HG03571 (cell line): ENCODE data around the gene ZNRF1.
A peak's percentile ranks its signal among the peaks of the same experiment; 100 is the strongest.
"Not testable (repeated sequence)": the region's sequence is repeated elsewhere in the genome, so short reads cannot be mapped to it uniquely, and the experiment has no call there.

ENCODE experiments used
- ATAC-seq: cut with Tn5 transposase; IDR thresholded peaks from one replicate; pipeline ENCODE4 v1.9.1; 2021; ENCODE audit not compliant: unreplicated experiment

ZNRF1 gene

DNA sequence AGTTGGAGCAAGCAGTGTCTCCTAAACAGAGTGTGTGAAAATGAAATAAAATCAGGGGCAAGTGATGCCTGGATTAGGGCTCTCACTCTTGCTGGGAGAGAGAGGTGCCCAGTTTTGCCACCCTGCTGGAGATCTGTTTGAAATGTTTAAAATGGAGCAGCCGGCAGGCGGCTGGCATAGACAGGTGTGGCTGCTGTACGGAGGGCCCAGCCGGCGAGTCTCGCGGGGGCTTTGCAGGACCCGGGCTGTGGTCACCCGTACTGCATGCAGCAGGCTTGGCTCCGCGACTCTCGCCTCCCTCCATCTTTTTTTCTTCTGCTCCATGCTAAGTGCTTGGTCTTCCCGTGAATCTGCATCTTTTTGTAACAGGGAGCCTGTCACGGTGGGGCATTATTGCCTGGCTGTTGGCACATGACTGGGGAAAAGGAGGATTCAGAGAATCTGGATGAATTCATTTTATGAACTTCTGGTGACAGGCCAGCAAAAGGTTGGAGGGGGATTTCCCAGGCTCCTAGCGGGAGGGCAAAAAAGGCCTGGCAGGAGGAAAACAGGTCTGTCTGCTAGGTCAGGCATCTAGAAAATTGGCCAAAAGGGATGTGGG is 1.8 kb downstream of the ZNRF1 start:
- no peak for ATAC-seq

DNA sequence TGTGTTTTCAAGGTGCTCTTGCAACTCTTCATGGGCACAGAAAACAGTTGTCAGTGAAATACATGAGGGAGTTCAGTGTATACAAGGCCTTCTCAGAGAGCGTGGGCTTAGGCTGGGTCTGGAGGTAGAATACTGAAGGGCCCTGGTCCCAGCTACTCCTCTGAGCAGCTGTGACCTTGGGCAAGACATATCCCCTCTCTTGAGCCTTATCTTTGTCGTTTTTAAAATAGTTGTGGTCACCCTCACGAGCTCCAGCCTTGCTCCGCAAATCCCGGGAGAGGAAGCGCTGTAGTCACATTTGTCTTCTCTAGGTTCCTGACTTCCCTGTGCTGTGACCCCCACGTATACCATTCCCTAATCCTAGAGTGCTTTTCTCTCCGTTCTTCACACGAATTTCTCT is 3.6 kb downstream of the ZNRF1 start:
- no peak for ATAC-seq

DNA sequence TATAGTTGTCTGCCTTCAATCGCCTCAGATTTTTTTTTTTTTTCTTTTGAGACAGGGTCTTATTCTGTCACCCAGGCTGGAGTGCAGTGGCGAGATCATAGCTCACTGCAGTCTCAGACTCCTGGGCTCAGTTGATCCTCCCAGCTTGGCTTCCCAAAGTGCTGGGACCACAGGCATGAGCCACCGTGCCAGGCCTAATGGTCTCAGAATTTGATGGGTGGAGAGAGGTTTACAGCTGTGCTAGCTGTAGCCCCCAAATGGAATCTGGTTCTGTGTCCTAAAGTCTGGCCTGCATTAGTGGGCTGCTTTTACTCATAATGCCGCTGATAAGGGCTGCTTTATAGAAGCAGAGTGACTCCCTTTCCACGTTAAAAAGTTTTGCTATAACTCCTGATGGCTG is 5.1 kb downstream of the ZNRF1 start:
- no peak for ATAC-seq

DNA sequence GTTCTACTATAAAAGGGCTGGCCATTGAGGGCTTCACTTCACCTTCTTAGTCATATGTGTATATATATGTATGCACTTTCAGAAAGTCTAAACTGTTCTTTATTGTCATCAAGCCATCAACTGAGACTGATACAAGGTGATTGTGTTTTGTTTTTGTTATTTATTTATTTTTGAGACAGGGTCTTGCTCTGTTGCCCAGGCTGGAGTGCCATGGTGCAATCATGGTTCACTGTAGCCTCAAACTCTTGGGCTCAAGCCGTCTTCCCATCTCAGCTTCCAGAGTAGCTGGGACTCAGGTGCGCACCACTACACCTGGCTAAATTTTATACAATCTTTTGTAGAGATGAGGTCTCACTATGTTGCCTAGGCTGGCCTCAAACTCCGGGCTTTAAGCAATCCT is 5.6 kb downstream of the ZNRF1 start:
- no peak for ATAC-seq

DNA sequence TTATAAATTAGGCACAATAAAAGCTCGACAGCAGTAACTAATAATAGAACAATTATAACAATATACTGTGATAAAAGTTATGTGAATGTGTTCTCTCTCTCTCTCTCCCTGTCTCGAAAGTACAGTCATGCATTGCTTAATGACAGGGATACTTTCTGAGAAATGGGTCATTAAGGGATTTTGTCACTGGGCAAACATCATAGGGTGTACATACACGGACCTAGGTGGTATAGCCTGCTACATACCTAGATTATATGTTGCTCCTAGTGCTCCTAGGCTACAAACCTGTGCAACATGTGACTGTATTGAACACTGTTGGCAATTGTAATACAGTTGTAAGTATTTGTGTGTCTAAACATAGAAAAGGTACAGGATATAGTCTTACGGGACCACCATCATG is 6.9 kb downstream of the ZNRF1 start:
- no peak for ATAC-seq

DNA sequence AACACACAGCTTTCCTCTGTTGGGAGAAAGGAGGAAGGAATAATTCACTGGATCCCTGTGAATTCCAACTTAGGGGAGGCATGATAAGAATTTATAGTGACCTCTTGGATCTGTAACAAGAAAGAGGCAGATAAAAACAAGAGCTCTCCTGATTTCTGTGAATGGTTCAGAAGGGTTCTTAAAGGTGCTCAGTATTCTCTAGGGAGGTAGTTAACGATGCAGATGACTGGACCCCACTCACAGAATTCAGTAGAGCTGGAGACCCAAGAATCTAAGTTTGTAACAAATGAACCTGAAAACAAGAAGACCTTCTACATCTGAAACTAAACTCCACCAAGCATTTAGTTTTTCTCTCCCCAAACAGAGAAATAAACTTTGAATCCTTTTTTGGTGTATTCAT is 8.6 kb downstream of the ZNRF1 start:
- no peak for ATAC-seq

DNA sequence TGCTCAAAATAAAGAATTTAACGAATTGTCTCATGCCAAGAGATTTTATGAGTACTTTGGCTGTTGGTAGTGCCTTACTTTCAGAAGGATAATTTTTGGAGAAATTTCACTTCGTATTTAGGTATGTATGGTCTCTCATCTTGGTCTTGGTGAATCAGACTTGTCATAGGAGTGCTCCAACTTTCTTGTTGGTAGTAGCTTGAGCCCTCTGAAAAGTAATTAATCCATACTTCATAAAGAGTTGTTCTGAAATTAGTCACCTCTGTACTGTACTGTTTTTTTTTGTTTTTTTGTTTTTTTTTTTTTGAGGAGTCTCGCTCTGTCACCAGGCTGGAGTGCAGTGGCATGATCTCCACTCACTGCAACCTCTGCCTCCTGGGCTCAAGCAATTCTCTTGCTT is 11.6 kb downstream of the ZNRF1 start:
- ATAC-seq: no peak

DNA sequence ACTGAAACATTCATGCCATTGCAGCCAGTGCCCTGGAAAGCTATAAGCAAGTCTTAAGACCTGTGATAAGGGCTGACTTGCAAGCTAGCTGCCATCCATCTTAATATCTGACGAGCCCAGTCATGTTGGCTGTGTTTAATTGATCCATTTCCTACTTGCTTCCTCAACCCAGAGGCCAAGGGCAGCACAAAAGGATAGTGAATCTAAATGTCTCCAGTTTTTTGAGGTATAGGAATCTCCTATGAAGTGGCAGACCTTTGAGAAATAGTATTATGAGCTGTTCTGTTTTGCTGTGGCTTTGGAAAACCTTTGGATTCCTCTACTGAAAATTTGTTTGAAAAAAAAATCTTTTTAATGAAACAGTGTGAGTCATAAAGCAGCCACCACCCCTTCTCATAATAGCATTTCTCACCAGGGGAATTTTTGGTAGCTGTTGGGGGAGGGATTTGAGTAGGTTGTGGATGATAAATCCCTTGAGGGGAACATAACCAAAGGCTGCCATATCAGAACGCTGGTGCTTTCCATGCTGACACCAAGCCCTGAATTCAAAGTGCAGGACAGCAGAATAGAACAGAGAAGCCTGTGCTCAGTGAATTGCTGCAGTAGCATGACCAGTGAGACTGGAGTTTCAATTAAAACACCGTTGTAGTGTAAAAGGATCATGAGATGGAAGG is 12.9 kb downstream of the ZNRF1 start:
- peak; percentile 61 for ATAC-seq

DNA sequence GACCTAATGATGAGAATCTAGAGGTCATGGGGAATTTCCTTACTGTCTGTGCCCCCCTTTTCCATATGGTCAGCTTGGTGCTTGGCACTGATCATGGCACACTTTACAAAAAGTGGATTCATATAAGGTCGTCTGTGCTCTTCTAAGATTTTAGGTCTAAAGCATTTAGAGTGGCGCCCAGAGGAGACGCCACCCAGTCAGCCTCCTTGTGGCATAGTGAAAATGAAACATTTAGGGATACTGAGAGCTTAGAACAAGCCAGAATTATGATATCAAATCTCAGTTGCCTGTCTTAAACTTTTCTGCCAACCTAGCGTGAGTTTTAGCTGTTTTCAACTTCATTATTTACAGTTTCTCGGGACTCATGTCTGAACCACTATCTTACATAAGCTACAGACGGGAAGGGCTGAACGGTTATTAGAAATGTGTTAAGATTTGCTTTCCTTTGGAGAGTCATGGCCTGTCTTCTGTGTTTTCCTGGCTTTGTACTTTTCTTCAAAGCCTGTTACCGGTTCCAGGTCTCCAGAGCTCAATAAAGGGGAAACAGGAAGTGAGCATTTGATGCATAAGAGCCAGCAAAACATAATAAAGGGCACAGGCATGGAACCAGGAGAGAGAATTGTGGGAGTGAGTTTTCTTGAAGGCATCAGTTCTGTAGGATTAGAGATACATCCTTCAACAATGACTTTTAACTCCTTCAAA is 13.7 kb downstream of the ZNRF1 start:
- ATAC-seq: peak; percentile 17

DNA sequence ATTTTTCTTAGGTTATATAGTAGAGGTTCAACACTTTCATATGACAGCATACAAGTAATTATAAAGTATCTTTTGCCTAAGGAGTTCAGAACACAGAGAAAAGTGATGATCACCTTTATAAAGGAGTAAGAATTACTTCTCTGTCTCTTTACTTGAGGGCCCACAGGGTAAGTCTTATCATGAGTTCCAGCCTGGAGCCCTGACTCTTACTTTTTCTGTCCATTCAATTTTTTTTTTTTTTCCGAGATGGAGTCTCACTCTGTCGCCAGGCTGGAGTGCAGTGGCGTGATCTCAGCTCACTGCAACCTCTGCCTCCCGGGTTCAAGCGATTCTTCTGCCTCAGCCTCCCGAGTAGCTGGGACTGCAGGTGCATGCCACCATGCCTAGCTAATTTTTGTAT is 14.3 kb downstream of the ZNRF1 start:
- not testable (repeated sequence) for ATAC-seq

DNA sequence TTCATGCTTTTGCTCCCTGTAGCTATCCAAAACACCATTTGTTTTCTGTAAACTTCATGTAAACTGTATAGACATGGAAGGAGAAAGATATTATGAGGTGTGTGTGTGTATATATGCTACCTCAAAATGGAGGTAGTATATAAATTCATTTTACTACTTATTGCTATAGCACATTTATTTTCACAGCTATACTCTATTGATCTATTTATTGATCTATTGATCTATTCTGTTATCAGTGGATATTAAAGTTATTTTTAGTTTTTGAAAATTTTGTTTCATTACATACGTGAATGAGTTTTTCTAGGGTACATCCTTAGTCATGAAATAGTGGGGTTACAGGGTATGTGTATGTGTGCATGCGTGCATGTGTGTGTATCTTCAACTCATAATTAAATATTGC is 15.5 kb downstream of the ZNRF1 start:
- no peak for ATAC-seq

DNA sequence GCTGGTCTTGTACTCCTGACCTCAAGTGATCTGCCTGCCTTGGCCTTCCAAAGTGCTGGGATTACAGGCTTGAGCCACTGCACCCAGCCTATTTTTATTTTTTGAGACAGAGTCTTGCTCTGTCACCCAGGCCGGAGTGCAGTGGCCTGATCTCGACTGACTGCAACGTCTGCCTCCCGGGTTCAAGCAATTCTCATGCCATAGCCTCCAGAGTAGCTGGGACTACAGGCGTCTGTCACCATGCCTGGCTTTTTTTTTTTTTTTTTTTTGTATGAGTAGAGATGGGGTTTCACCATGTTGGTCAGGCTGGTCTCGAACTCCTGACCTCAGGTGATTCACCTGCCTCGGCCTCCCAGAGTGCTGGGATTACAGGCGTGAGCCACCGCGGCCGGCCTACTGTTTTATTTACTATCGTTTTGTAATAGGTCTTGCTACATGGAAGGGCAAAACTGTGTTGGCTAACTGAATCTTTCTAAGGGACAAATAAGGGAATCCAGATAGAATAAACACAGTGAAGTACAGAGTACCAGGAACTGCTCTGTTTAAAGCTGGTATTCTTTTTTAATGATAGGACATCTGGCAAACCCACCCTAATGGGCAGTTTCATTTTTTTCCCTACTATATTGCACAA is 17.7 kb downstream of the ZNRF1 start:
- ATAC-seq: not testable (repeated sequence)

DNA sequence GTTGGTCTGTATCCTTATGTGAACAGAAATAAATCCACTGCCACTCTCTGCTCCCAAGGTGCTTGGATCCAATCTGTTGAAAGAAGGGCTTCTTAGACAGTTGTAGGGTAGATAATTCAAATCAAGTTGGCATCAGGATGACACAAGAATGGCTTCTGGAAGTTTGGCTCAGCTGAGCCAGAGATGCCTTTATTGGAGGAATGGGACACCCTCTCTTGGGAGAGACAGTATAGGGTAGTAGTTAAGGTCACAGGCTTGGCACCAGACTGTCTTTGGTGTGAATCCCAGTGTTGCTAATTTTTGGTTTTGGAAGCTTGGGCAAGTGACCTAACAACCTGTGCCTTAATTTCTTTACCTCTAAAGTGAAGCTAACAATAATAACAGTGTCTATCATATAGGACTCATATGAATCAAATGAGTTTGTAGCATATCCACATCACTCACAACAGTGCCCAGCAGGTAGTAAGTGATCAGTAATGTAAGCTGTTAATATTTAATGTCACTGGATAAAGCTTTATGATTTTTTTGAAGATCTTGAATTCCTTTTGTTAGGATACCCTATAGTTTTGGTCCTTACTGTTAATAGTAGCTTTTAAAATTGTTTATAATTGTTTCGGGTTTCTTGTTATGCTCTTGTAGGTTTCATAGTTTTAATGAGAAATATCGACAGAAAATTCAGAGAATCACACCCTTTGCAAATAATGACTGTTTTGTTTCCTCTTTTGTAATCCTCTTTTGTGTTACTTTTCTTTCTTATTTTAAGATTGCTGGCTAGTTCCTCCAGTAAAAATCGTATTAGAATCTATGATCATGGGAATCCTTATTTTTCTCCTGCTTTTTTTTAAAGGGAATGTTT is 19.1 kb downstream of the ZNRF1 start:
- no peak for ATAC-seq

DNA sequence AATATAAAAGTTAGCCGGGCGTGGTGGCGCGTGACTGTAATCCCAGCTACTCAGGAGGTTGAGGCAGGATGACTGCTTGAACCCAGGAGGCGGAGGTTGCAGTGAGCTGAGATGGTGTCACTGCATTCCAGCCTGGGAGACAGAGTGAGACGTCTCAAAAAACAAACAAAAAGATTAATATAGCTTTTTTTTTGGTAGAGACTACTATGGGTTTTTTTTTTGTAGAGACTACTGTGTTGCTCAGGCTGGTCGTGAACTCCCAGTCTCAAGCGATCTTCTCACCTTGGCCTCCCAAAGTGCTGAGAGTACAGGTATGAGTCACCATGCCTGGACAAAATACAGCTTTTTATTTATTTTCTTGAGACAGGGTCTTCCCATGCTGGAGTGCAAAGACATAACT is 20.2 kb downstream of the ZNRF1 start:
- no peak for ATAC-seq

DNA sequence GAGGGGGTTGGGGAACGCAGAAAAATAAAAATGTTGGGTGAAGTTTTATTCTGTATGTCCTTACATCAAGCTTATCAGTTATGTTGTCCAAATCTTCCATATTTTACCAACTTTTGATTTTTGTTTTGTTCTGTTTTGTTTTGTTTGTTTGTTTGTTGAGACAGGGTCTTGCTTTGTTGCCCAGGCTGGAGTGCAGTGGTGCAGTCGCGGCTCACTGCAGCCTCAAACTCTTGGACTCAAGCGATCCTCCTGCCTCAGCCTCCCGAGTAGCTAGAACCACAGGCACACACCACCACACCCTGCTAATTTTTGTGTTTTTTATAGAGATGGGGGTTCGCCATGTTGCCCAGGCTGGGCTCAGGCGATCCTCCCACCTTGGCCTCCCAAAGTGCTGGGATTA is 20.8 kb downstream of the ZNRF1 start:
- ATAC-seq: no peak

DNA sequence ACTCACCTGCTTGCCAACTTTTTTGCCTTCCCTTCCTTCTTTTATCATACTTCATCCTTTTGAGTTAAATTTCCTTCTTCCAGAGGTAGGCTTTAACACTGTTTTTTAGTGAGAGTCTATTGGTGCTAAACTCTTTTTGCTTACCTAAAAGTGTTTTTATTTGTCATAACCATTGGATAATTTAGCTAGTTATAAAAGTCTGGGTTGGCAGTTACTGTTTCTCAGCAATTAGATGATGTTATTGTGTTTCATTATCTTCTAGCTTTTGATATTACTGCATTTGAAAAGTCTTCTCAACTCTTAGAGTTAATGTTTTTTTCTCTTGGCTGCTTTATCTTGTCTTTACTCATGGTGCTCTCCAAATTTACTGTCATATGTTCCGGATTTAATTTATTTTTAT is 22.6 kb downstream of the ZNRF1 start:
- no peak for ATAC-seq

DNA sequence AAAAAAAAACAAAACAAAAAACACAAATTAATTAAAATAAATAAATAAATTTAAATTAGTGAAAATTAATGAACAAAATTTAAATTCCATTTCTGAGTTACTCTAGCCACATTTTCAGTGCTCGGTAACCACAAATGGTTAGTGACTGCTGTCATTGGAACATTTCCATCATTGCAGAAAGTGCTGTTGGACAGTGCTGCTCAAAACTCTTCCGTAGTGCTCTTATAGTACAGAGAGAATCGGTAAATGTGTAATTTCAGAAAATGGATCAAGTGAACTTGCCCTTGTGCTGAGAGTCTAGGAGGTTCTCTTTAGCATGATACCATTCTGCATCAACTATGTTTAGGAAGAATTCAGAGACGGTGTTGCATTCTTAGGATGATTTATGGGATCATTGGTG is 23.7 kb downstream of the ZNRF1 start:
- no peak for ATAC-seq

DNA sequence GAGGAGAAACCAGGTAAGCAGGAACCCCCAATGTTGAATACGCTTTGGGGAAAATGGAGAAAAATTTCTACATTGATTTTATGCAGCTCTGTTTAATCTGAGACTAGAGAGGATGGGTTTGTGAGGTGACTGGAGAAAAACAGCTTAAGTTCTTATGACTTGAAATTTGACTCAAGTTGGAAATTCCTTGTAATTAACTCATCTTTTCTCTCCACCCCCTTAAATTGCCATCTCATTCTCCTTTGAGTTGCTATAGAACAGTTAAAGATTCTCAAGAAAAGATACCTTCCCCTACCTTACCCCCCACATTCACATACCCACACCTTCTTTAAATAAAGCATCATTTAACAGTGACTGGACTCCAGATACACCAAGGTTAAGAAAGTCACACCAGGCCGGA is 24.2 kb downstream of the ZNRF1 start:
- ATAC-seq: no peak

DNA sequence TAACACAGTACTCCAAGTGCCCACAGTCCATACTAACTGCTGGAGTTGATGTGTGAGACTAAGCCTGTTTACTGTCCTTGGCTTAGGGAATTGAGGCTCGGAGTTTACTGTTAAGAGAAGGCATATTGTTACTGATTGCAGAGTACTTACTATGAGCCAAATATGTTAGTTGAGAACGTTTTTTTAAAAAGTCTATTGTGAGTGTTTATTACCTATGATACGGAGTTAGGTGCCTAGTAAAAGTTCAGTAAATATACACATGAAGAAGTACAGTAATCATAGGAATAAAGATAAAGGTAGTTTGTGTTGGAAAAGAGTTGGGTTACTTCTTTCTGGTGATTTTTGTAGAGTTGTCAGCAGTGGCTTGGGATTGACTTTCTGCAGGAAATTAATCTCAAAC is 25.4 kb downstream of the ZNRF1 start:
- ATAC-seq: no peak

DNA sequence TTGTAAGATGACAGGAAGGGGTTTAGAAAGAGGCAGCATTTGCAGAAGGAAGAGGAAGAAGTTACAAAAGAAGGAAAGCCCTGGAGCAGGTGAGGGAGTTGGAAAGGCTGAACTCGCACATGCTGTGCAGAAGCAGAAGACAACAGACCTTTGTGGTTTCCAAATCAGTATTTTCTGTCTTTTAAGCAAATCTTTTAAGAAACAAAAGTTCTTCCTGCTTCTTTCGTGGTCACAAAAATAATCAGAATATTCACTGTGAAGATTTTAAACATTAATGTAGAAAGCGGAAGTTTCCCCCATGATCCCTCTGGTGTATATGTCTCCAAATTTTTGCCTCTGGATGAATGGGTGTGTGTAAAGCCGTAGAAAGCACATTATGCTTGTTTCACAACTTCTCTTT is 25.8 kb downstream of the ZNRF1 start:
- no peak for ATAC-seq

DNA sequence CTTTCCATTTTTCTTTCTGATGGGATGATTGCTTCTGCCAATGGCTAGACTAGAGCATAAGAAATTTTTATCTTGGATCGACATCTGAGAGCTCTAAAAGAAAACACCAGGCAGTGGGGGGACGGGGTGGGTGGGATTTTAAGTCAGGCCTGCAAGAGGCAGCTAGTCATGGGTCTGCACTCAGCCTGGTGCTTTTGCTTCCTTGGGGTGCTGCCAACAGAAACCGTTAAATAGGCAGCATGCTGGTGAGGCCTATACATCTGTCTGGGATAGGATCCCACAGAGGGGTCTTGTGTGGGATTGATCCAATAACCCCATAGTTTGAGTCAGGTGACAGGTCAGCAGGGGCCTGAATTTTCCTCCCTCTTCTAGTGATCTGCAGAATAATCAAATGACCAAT is 26.9 kb downstream of the ZNRF1 start:
- ATAC-seq: no peak
